ENCODE results near the gene ZNF628.
A peak's percentile ranks its signal among the peaks of the same experiment; 100 is the strongest.

Gene ZNF628

GRCh38 chr19:55465460-55466240, 10.8 kb upstream of the ZNF628 start:
- DNase-seq (ENCODE audit: low spot score) = no peak

- no peak for DNase-seq (ENCODE audit: low spot score)
These were observed 10.2 kb upstream of the ZNF628 start for GRCh38 chr19:55466241-55466614.

GRCh38 chr19:55467236-55468053, 9.0 kb upstream of the ZNF628 start:
- DNase-seq (ENCODE audit: low spot score) = peak; percentile 62

- no peak for DNase-seq (ENCODE audit: low spot score)
These were observed 8.4 kb upstream of the ZNF628 start for GRCh38 chr19:55468054-55468393.

- peak; percentile 54 for DNase-seq (ENCODE audit: low spot score)
These were observed 5.2 kb upstream of the ZNF628 start for GRCh38 chr19:55471266-55471665.

- peak; percentile 92 for DNase-seq (ENCODE audit: low spot score)
These were observed 4.0 kb upstream of the ZNF628 start for GRCh38 chr19:55472463-55472862.

- DNase-seq (ENCODE audit: low spot score) = peak; percentile 13
These were observed 3.0 kb upstream of the ZNF628 start for GRCh38 chr19:55473225-55474012.

GRCh38 chr19:55474269-55475265, 1.9 kb upstream of the ZNF628 start:
- DNase-seq (ENCODE audit: low spot score) = peak; percentile 54

GRCh38 chr19:55477905-55478304, 1.5 kb downstream of the ZNF628 start:
- no peak for DNase-seq (ENCODE audit: low spot score)

- no peak for DNase-seq (ENCODE audit: low spot score)
These were observed 1.9 kb downstream of the ZNF628 start for GRCh38 chr19:55478364-55478763.

GRCh38 chr19:55479045-55479444, 2.6 kb downstream of the ZNF628 start:
- DNase-seq (ENCODE audit: low spot score) = no peak

GRCh38 chr19:55479451-55480230, 3.2 kb downstream of the ZNF628 start:
- no peak for DNase-seq (ENCODE audit: low spot score)

- DNase-seq (ENCODE audit: low spot score) = no peak
These were observed 4.9 kb downstream of the ZNF628 start for GRCh38 chr19:55481148-55481793.

GRCh38 chr19:55481794-55482155, 5.4 kb downstream of the ZNF628 start:
- DNase-seq (ENCODE audit: low spot score) = no peak

- no peak for DNase-seq (ENCODE audit: low spot score)
These were observed 5.9 kb downstream of the ZNF628 start for GRCh38 chr19:55482156-55482961.

GRCh38 chr19:55482967-55483705, 6.7 kb downstream of the ZNF628 start:
- DNase-seq (ENCODE audit: low spot score) = no peak

- DNase-seq (ENCODE audit: low spot score) = no peak
These were observed 7.5 kb downstream of the ZNF628 start for GRCh38 chr19:55483706-55484592.
